H9 (cell line): ENCODE results near the gene SELENBP1. TPM values are rescaled to one million over a fixed set of nuclear protein-coding genes. Genes with fewer than 3 reads are reported as not detected.

Source experiments
- DNase-seq: peaks from one replicate; pipeline ENCODE4 v3.0.0-alpha.2; 2017
- H2AFZ ChIP-seq: one replicate; pipeline ENCODE4 v1.6.1; 2013; ENCODE audit warnings: mild to moderate bottlenecking, low read length, control low read depth, moderate library complexity
- H2AK5ac ChIP-seq: 2 replicates; pipeline ENCODE4 v1.6.1; 2013; ENCODE audit warnings: low read length, control low read depth, mixed read lengths; ENCODE audit not compliant: insufficient read length
- H2BK120ac ChIP-seq: one replicate; pipeline ENCODE4 v1.6.1; 2013; ENCODE audit warnings: low read depth, mild to moderate bottlenecking, low read length, control low read depth, inconsistent platforms; ENCODE audit not compliant: poor library complexity, severe bottlenecking
- H2BK12ac ChIP-seq: 2 replicates; pipeline ENCODE4 v1.6.1; 2013; ENCODE audit warnings: low read length, control low read depth, mixed read lengths, low read depth; ENCODE audit not compliant: insufficient read length
- H2BK15ac ChIP-seq: 2 replicates; pipeline ENCODE4 v1.6.1; 2013; ENCODE audit warnings: low read depth, low read length, control low read depth
- H2BK20ac ChIP-seq: one replicate; pipeline ENCODE4 v1.6.1; 2013; ENCODE audit warnings: low read depth, mild to moderate bottlenecking, low read length, control low read depth, inconsistent platforms; ENCODE audit not compliant: poor library complexity, severe bottlenecking
- H2BK5ac ChIP-seq: 2 replicates; pipeline ENCODE4 v1.6.1; 2013; ENCODE audit warnings: low read length, control low read depth, mixed read lengths; ENCODE audit not compliant: insufficient read length
- H3K14ac ChIP-seq: 2 replicates; pipeline ENCODE4 v1.6.1; 2013; ENCODE audit warnings: low read length, control low read depth; ENCODE audit not compliant: insufficient read depth
- H3K18ac ChIP-seq: 2 replicates; pipeline ENCODE4 v1.6.1; 2013; ENCODE audit warnings: low read depth, mild to moderate bottlenecking, mixed read lengths, low read length, control low read depth; ENCODE audit not compliant: insufficient read length
- H3K23ac ChIP-seq: 2 replicates; pipeline ENCODE4 v1.6.1; 2013; ENCODE audit warnings: low read length, control low read depth, mixed read lengths, low read depth; ENCODE audit not compliant: insufficient read length
- H3K23me2 ChIP-seq: 2 replicates; pipeline ENCODE4 v1.6.1; 2013; ENCODE audit warnings: low read depth, mild to moderate bottlenecking, mixed read lengths, low read length, control low read depth; ENCODE audit not compliant: insufficient read length, poor library complexity, severe bottlenecking
- H3K27ac ChIP-seq: 2 replicates; pipeline ENCODE4 v1.5.1; 2013; ENCODE audit warnings: low read length, control low read depth, mixed read lengths, low read depth; ENCODE audit not compliant: insufficient read length
- H3K27me3 ChIP-seq: 2 replicates; pipeline ENCODE4 v1.6.1; 2013; ENCODE audit warnings: low read length, control low read depth, inconsistent platforms; ENCODE audit not compliant: insufficient read depth
- H3K4ac ChIP-seq: 2 replicates; pipeline ENCODE4 v1.6.1; 2013; ENCODE audit warnings: low read depth, mild to moderate bottlenecking, control low read depth, inconsistent platforms, low read length, moderate library complexity
- H3K4me1 ChIP-seq: 2 replicates; pipeline ENCODE4 v1.6.1; 2013; ENCODE audit warnings: low read length, control low read depth, inconsistent platforms; ENCODE audit not compliant: insufficient read depth
- H3K4me2 ChIP-seq: 2 replicates; pipeline ENCODE4 v1.6.1; 2013; ENCODE audit warnings: low read length, control low read depth, mixed read lengths; ENCODE audit not compliant: insufficient read length, insufficient read depth
- H3K56ac ChIP-seq: 2 replicates; pipeline ENCODE4 v1.6.1; 2013; ENCODE audit warnings: low read depth, mild to moderate bottlenecking, mixed read lengths, low read length, control low read depth; ENCODE audit not compliant: insufficient read length
- H3K79me1 ChIP-seq: 2 replicates; pipeline ENCODE4 v1.6.1; 2013; ENCODE audit warnings: low read depth, mild to moderate bottlenecking, moderate library complexity, low read length, control low read depth, inconsistent platforms; ENCODE audit not compliant: insufficient read depth, poor library complexity, severe bottlenecking
- H3K79me2 ChIP-seq: 2 replicates; pipeline ENCODE4 v1.6.1; 2013; ENCODE audit warnings: low read length, control low read depth, inconsistent platforms; ENCODE audit not compliant: insufficient read depth
- H3K9ac ChIP-seq: 2 replicates; pipeline ENCODE4 v1.6.1; 2013; ENCODE audit warnings: low read length, control low read depth, mixed read lengths; ENCODE audit not compliant: insufficient read length; ENCODE audit errors: extremely low read depth
- H3K9me3 ChIP-seq: one replicate; pipeline ENCODE4 v1.6.1; 2013; ENCODE audit warnings: low read depth, low read length, inconsistent platforms; ENCODE audit not compliant: control insufficient read depth
- H3T11ph ChIP-seq: one replicate; pipeline ENCODE4 v1.6.1; 2013; ENCODE audit warnings: mild to moderate bottlenecking, low read length, control low read depth, inconsistent platforms
- H4K20me1 ChIP-seq: one replicate; pipeline ENCODE4 v1.6.1; 2013; ENCODE audit not compliant: control insufficient read depth, insufficient read length, insufficient read depth
- H4K5ac ChIP-seq: 2 replicates; pipeline ENCODE4 v1.6.1; 2013; ENCODE audit warnings: low read depth, mild to moderate bottlenecking, mixed read lengths, low read length, control low read depth; ENCODE audit not compliant: insufficient read length
- H4K8ac ChIP-seq: replicated peaks from 2 replicates; pipeline ENCODE4 v1.6.1; 2013; ENCODE audit warnings: low read length, control low read depth, mixed read lengths, low read depth; ENCODE audit not compliant: insufficient read length
- H4K91ac ChIP-seq: 2 replicates; pipeline ENCODE4 v1.6.1; 2013; ENCODE audit warnings: low read depth, mild to moderate bottlenecking, moderate library complexity, mixed read lengths, low read length, control low read depth; ENCODE audit not compliant: insufficient read length
- H3K27ac Mint-ChIP-seq, 3 experiments: 2 replicates in 2 of 3; 3 replicates in 1 of 3; pipeline ENCODE4 v1.8.0; 2020 to 2021; ENCODE audit warnings: mixed read lengths in 3 of 3, mild to moderate bottlenecking in 1 of 3, moderate library complexity in 1 of 3
- H3K27me3 Mint-ChIP-seq: 2 replicates; pipeline ENCODE4 v1.8.0; 2021; ENCODE audit warnings: low read depth, mild to moderate bottlenecking, moderate library complexity, mixed read lengths
- H3K36me3 Mint-ChIP-seq, 3 experiments: 2 replicates in 2 of 3; 3 replicates in 1 of 3; pipeline ENCODE4 v1.8.0; 2020 to 2021; ENCODE audit warnings: low read depth in 3 of 3, mixed read lengths in 3 of 3; ENCODE audit not compliant: insufficient read depth in 1 of 3
- H3K4me1 Mint-ChIP-seq, 2 experiments: 2 replicates each; pipeline ENCODE4 v1.8.0; 2020; ENCODE audit warnings: mixed read lengths in 2 of 2
- H3K4me3 Mint-ChIP-seq, 2 experiments: 2 replicates in 1 of 2; 3 replicates in 1 of 2; pipeline ENCODE4 v1.8.0; 2020 to 2021; ENCODE audit warnings: mild to moderate bottlenecking in 2 of 2, mixed read lengths in 2 of 2, moderate library complexity in 1 of 2
- H3K9me3 Mint-ChIP-seq, 2 experiments: 2 replicates in 1 of 2; 3 replicates in 1 of 2; pipeline ENCODE4 v1.8.0; 2020; ENCODE audit warnings: mild to moderate bottlenecking in 2 of 2, mixed read lengths in 2 of 2, moderate library complexity in 1 of 2
- WGBS: extraction: QIAGEN DNeasy Blood & Tissue Kit; methylation state at CpG from one replicate; pipeline ENCODE4 v1.1.7; 2013; ENCODE audit warnings: missing lambda C conversion rate, low lambda C conversion rate, mixed read lengths; ENCODE audit not compliant: insufficient read length; ENCODE audit errors: extremely low coverage; 5-methylcytosine and 5-hydroxymethylcytosine counted together
- total RNA-seq: library from RNA; stranded (reverse); gene quantifications from 2 replicates; pipeline ENCODE4 v1.2.1, GENCODE V29; 2021
- TF ChIP-seq, protein P1 (sequence below): fragments of 200-600 bp; sonication (generic); conservative IDR thresholded peaks from 3 replicates; pipeline ENCODE4 v1.8.0; 2021; ENCODE audit warnings: antibody characterized with exemption, mild to moderate bottlenecking

SELENBP1 gene
- total RNA-seq, 1 experiment from 2014 or later = 14.2 TPM

DNA sequence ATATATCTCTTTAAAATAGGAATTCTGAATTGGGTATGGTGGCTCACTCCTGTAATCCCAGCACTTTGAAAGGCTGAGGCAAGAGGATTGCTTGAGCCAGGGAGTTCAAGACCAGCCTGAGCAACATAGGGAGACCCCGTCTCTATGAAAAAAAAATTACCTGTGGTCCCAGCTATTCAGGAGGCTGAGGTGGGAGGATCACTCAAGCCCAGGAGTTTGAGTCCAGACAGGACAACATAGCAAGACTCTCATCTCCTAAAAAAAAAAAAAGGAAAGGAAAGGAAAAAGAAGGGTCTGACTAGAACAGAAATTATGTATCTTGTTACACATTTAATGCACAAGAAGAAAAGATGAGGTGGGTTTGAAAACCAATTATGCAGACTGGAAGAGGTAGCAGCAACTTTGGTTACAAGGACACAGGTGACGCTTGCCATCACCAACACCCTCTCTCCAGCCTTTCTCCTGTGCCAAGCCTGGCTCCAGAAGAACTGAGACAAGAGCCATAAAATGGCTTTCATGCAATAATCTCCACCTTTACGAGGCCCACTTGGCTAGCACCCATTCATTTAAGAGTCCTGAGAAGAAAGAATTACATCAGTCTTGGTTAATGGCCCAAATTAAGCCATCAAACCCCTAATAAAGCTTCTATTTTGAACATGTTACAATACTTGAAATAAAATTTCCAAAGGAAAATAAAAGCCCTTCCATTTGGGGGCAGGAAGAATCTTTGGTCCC is 4.8 kb upstream of the SELENBP1 start:
- no peak overlapping the region for H2BK120ac ChIP-seq
- H3K23ac ChIP-seq = no peak overlapping the region
- H3K14ac ChIP-seq = no peak overlapping the region
- H3K4me3 Mint-ChIP-seq = no peak overlapping the region
- no peak overlapping the region for H3K18ac ChIP-seq
- no peaks in the 10 kb centered on the region for H3K9me3 ChIP-seq
- DNase-seq = no peak
- no peaks in the 10 kb centered on the region for H3K36me3 Mint-ChIP-seq
- no CpG with 5 or more reads among the region's 3 CpGs for WGBS
- H3K27me3 Mint-ChIP-seq = no peaks in the 10 kb centered on the region
- H3T11ph ChIP-seq = no peak overlapping the region
- no peak overlapping the region for H3K4ac ChIP-seq
- H2AK5ac ChIP-seq = no peak overlapping the region
- no peak overlapping the region for H3K27ac ChIP-seq
- no peaks in the 10 kb centered on the region for H3K79me1 ChIP-seq
- H3K4me1 ChIP-seq = no peaks in the 10 kb centered on the region
- no peak overlapping the region for H4K8ac ChIP-seq
- no peak overlapping the region for H3K4me2 ChIP-seq
- no peak overlapping the region for H4K91ac ChIP-seq
- H4K5ac ChIP-seq = no peak overlapping the region
- no peaks in the 10 kb centered on the region for H3K23me2 ChIP-seq
- H2BK12ac ChIP-seq = no peak overlapping the region
- H3K56ac ChIP-seq = no peak overlapping the region
- H3K9me3 Mint-ChIP-seq = no peaks in the 10 kb centered on the region; a peak in 1 of 5 replicates
- H3K27me3 ChIP-seq = no peaks in the 10 kb centered on the region
- H2AFZ ChIP-seq = no peak overlapping the region
- no peak overlapping the region for H3K27ac Mint-ChIP-seq
- H2BK15ac ChIP-seq = no peak overlapping the region
- no peak overlapping the region for H3K9ac ChIP-seq
- H3K79me2 ChIP-seq = no peaks in the 10 kb centered on the region
- H4K20me1 ChIP-seq = no peaks in the 10 kb centered on the region
- peaks cover 8 to 20% of the 10 kb centered on the region in 2 experiments for H3K4me1 Mint-ChIP-seq
- no peak overlapping the region for H2BK5ac ChIP-seq
- TF ChIP-seq, protein P1, sequence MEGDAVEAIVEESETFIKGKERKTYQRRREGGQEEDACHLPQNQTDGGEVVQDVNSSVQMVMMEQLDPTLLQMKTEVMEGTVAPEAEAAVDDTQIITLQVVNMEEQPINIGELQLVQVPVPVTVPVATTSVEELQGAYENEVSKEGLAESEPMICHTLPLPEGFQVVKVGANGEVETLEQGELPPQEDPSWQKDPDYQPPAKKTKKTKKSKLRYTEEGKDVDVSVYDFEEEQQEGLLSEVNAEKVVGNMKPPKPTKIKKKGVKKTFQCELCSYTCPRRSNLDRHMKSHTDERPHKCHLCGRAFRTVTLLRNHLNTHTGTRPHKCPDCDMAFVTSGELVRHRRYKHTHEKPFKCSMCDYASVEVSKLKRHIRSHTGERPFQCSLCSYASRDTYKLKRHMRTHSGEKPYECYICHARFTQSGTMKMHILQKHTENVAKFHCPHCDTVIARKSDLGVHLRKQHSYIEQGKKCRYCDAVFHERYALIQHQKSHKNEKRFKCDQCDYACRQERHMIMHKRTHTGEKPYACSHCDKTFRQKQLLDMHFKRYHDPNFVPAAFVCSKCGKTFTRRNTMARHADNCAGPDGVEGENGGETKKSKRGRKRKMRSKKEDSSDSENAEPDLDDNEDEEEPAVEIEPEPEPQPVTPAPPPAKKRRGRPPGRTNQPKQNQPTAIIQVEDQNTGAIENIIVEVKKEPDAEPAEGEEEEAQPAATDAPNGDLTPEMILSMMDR = no peak
- H2BK20ac ChIP-seq = no peak overlapping the region
